Gastroesophageal sphincter (tissue), 4 donors: Measurements from ENCODE around the gene GALC. TPM values are rescaled to one million over a fixed set of nuclear protein-coding genes. Genes with fewer than 3 reads are reported as not detected.
A peak's percentile ranks its signal among the peaks of the same experiment; 100 is the strongest.

Experiments used
- ATAC-seq: fragments of 150-250 bp; one replicate; pipeline ENCODE4 v1.9.1; 2016; ENCODE audit warnings: mild to moderate bottlenecking, moderate library complexity
- H3K27ac ChIP-seq, 4 donors: fragments of 200-600 bp; sonication (generic) in 3 of 4; 1 replicate in 3 of 4; 2 replicates in 1 of 4; pipeline ENCODE4 v1.5.1; 2016 to 2019
- H3K27me3 ChIP-seq: fragments of 200-600 bp; sonication (generic); one replicate; pipeline ENCODE4 v1.5.1; 2019
- H3K36me3 ChIP-seq, 2 donors: fragments of 200-600 bp; sonication (generic); one replicate each; pipeline ENCODE4 v1.5.1; 2019; ENCODE audit warnings: control low read depth in 1 of 2
- H3K4me1 ChIP-seq, 3 donors: fragments of 200-600 bp; sonication (generic); 1 replicate in 2 of 3; 2 replicates in 1 of 3; pipeline ENCODE4 v1.5.1; 2016 to 2019; ENCODE audit warnings: control low read depth in 2 of 3
- H3K4me3 ChIP-seq, 2 donors: fragments of 200-600 bp; sonication (generic); one replicate each; pipeline ENCODE4 v1.5.1; 2019; ENCODE audit warnings: mild to moderate bottlenecking in 1 of 2, moderate library complexity in 1 of 2
- H3K9me3 ChIP-seq, 3 donors: fragments of 200-600 bp; sonication (generic); one replicate each; pipeline ENCODE4 v1.5.1; 2017 to 2019; ENCODE audit warnings: control low read depth in 2 of 3
- EP300 ChIP-seq: sonication (generic); formaldehyde crosslinking; IDR thresholded peaks from one replicate; pipeline ENCODE4 v1.6.1; 2017; ENCODE audit warnings: antibody characterized with exemption, mild to moderate bottlenecking
- POLR2A ChIP-seq, 2 donors: fragments of 450-650 bp; IDR thresholded peaks; one replicate each; pipeline ENCODE4 v1.6.1; 2017; ENCODE audit warnings: antibody characterized with exemption in 2 of 2, mild to moderate bottlenecking in 2 of 2, moderate library complexity in 1 of 2
- POLR2AphosphoS5 ChIP-seq: sonication (generic); formaldehyde crosslinking; IDR thresholded peaks from one replicate; pipeline ENCODE4 v1.6.1; 2017; ENCODE audit warnings: antibody characterized with exemption
- WGBS, 2 donors: methylation state at CpG; one replicate each; pipeline ENCODE4 v1.1.5; 2018; ENCODE audit warnings: low coverage in 1 of 2; 5-methylcytosine and 5-hydroxymethylcytosine counted together
- total RNA-seq, 4 donors: library from RNA; depleted of rRNA; stranded (reverse); fragments of >200 nt; gene quantifications; one replicate each; pipeline ENCODE4 v1.1.0, GENCODE V29; 2016
- TF ChIP-seq, protein P1 (sequence below), 4 experiments: fragments of 200-600 bp in 2 of 4; fragments of 450-650 bp in 2 of 4; sonication (generic) in 1 of 4; IDR thresholded peaks; one replicate each; pipeline ENCODE4 v1.5.1; 2017 to 2019; ENCODE audit warnings: antibody characterized with exemption in 4 of 4, mild to moderate bottlenecking in 2 of 4, moderate library complexity in 2 of 4

The GALC gene
- total RNA-seq, 4 donors from 2014 or later = 13.7 to 19.9 (median 16.6) TPM

DNA sequence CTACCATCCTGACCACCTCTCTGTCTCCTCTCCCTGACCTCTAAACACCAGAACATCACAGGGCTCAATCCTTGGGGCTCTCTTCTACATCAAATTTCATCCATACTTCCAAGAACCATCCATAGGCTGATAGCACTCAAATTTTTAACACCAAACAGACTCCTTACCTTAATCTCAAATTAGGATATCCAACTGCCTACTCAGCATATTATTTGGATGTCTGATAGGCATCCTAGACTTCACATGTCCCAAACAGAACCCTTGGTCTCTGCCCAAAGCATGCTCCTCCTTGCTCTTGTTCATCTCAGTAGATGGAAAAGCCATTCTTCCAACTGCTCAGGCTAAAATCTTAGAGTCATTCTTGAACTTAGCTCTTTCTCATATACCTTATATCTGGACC lies 91.3 kb downstream of the GALC start:
- Histone ChIP-seq H3K4me1 (no peaks in the 10 kb centered on the region), H3K36me3 (no peaks in the 10 kb centered on the region), H3K4me3 (no peak overlapping the region), H3K27me3 (no peaks in the 10 kb centered on the region), H3K9me3 (no peaks in the 10 kb centered on the region), H3K27ac (no peak overlapping the region)
- TF ChIP-seq EP300 (no peak), POLR2A (IDR thresholded peaks at IDR 0.05) (no peak), POLR2AphosphoS5 (no peak)
- TF ChIP-seq, protein P1, sequence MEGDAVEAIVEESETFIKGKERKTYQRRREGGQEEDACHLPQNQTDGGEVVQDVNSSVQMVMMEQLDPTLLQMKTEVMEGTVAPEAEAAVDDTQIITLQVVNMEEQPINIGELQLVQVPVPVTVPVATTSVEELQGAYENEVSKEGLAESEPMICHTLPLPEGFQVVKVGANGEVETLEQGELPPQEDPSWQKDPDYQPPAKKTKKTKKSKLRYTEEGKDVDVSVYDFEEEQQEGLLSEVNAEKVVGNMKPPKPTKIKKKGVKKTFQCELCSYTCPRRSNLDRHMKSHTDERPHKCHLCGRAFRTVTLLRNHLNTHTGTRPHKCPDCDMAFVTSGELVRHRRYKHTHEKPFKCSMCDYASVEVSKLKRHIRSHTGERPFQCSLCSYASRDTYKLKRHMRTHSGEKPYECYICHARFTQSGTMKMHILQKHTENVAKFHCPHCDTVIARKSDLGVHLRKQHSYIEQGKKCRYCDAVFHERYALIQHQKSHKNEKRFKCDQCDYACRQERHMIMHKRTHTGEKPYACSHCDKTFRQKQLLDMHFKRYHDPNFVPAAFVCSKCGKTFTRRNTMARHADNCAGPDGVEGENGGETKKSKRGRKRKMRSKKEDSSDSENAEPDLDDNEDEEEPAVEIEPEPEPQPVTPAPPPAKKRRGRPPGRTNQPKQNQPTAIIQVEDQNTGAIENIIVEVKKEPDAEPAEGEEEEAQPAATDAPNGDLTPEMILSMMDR (IDR thresholded peaks at IDR 0.05) = no peak
- no peak for ATAC-seq

DNA sequence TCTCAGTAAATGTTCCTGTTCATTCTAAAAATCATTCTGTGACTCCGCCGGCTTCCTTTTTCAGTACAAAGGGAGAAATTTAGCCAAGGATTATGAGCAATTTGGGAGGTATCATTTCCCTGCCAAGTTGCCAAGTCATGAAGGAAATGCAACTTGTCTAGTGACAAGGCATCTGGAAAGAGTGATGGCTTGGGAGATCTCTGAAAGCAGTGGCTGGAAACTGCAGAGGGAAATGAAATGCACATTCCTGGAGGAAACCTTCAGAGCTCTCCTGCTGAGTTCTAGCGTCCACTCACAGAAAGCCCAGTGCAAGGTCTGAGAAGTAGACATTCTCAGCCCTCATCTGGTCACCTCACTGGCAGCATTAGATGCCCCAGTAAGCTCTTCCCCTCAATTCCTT lies 91.7 kb downstream of the GALC start:
- no peaks in the 10 kb centered on the region for H3K27me3 ChIP-seq
- no peaks in the 10 kb centered on the region for H3K36me3 ChIP-seq
- no peak overlapping the region for H3K27ac ChIP-seq
- no peaks in the 10 kb centered on the region for H3K9me3 ChIP-seq
- no peaks in the 10 kb centered on the region for H3K4me1 ChIP-seq
- H3K4me3 ChIP-seq = no peak overlapping the region
- TF ChIP-seq EP300 (no peak), POLR2A (IDR thresholded peaks at IDR 0.05) (no peak)
- no peak for ATAC-seq
- WGBS, 2 donors = 64 to 68% methylated on average over 1 to 3 of the region's 3 CpGs

DNA sequence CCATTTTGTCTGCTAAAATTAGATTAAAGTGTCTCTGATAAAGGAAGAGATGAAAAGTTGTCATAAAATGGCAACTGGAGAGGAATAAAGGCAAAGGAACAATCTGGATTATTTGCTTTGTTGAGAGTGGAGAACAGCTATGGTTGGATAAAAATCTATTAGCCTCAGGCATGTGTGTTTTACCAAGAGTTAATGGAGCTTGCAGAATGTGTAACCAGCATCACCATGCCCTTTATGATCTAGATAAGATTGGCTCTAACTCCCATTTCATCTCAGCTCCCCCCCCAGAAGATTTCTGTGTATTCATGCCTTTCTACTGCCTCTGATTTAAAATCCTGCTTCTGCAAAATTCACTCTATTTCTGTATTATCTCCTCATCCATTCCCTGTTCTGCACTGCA lies 93.8 kb downstream of the GALC start:
- Histone ChIP-seq H3K27ac (no peak overlapping the region), H3K4me1 (no peaks in the 10 kb centered on the region), H3K36me3 (no peaks in the 10 kb centered on the region), H3K4me3 (no peak overlapping the region), H3K27me3 (no peaks in the 10 kb centered on the region), H3K9me3 (no peaks in the 10 kb centered on the region)
- no peak for TF ChIP-seq EP300
- no peak for TF ChIP-seq POLR2AphosphoS5
- TF ChIP-seq POLR2A (IDR thresholded peaks at IDR 0.05) = no peak
- TF ChIP-seq, protein P1 (IDR thresholded peaks at IDR 0.05) = no peak
- no peak for ATAC-seq

DNA sequence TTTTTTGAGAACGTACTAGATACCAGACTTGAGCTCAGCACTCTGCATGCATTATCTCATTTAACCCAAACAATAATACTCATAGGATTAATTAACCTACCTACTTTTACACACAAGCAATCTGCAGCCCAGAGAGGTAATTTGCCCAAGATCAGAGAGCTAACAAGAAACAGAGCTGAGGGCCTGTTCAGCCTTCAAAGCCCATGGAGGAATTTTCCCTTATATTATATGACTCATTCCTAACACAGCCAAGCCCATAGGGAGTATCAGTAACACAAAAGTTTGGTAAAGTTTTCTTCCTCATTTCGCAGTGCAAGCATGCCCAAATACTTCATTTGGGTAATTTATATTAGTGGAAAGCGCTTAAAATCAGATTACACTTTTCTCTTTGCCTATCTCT lies 94.7 kb downstream of the GALC start:
- no peaks in the 10 kb centered on the region for H3K36me3 ChIP-seq
- no peaks in the 10 kb centered on the region for H3K27me3 ChIP-seq
- H3K4me3 ChIP-seq = no peak overlapping the region
- no peak for ATAC-seq
- no peak overlapping the region for H3K27ac ChIP-seq
- 82 to 97% methylated on average over 3 of the region's 3 CpGs for WGBS, 2 donors
- H3K9me3 ChIP-seq = no peaks in the 10 kb centered on the region
- no peaks in the 10 kb centered on the region for H3K4me1 ChIP-seq
- TF ChIP-seq POLR2A (IDR thresholded peaks at IDR 0.05) (no peak), POLR2AphosphoS5 (no peak), EP300 (no peak)
- TF ChIP-seq, protein P1 (IDR thresholded peaks at IDR 0.05) = no peak

DNA sequence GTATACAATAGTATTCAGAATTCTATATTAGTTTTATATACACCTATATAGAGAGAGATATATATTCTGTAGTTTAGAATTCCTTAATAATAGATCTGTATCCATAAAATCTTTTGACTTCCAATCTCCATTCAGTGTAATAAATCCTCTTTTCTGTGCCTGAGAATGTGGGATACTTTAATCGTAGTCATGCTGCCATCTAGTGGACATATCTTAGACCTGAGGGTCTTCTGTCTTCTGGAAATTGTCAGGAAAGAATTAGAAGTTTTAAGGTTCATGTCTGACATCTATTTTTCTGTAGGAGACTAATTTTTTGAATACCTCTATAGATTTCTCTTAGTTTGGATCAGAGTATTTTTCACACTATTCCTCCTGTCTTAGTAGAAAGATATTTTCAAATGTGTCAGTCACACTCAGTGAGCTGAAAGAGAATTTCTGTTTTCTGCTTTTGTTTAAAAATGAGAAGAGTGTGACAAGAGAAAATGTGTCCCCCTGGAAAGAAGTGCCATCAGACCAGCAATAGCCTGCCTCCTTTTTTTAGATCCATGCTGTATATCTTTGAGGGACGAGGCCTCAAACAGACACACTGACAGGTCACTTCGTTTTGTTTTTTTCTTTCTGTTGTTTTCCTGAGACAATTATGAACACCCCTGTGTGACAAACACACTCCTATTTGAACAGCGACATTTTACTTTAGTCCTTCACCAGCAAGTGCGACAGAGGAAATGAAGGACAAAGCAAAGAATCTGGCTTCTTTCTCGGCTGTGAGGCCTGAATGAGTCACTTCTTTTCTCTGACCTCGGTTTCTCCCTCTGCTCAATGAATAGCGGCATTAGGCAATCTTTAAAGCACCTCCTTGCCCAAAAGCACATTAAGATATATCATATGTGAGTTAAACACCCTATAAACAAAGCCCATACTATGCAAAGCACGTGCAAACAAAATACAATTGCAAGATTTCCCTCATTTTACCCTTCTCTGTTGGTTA lies 96.3 kb downstream of the GALC start:
- no peaks in the 10 kb centered on the region for H3K9me3 ChIP-seq
- H3K27ac ChIP-seq = no peak overlapping the region
- H3K4me1 ChIP-seq = no peaks in the 10 kb centered on the region
- H3K27me3 ChIP-seq = no peaks in the 10 kb centered on the region
- ATAC-seq = no peak
- H3K4me3 ChIP-seq = no peak overlapping the region
- no peaks in the 10 kb centered on the region for H3K36me3 ChIP-seq
- TF ChIP-seq POLR2A (IDR thresholded peaks at IDR 0.05) = no peak
- TF ChIP-seq, protein P1 (IDR thresholded peaks at IDR 0.05) = peak; percentile 36 to 68 (median 45)
- 65 to 67% methylated on average over 9 of the region's 9 CpGs for WGBS, 2 donors
